HG03175 (cell line): ENCODE results near the gene TAF3.
"Not testable (repeated sequence)": the region's sequence is repeated elsewhere in the genome, so short reads cannot be mapped to it uniquely, and the experiment has no call there.

Experiments
- ATAC-seq: cut with Tn5 transposase; IDR thresholded peaks from one replicate; pipeline ENCODE4 v1.9.1; 2021; ENCODE audit warnings: mild to moderate bottlenecking, moderate library complexity; ENCODE audit not compliant: unreplicated experiment

The TAF3 gene

GRCh38 chr10:7811000-7811399 lies 7.3 kb upstream of the TAF3 start:
- ATAC-seq, result no peak

- not testable (repeated sequence) for ATAC-seq
These were observed 6.6 kb upstream of the TAF3 start for GRCh38 chr10:7811743-7812142.

GRCh38 chr10:7813481-7813880 lies 4.8 kb upstream of the TAF3 start:
- no peak for ATAC-seq

GRCh38 chr10:7817576-7817975 lies 729 bp upstream of the TAF3 start:
- ATAC-seq, result no peak

- ATAC-seq, result peak; percentile 19
These were observed 366 bp upstream of the TAF3 start for GRCh38 chr10:7817984-7818294.

GRCh38 chr10:7819121-7819460 lies 786 bp downstream of the TAF3 start:
- ATAC-seq, result peak; percentile 48

- no peak for ATAC-seq
These were observed 5.9 kb downstream of the TAF3 start for GRCh38 chr10:7824251-7824650.

GRCh38 chr10:7826971-7827370 lies 8.7 kb downstream of the TAF3 start:
- no peak for ATAC-seq

- no peak for ATAC-seq
These were observed 11.1 kb downstream of the TAF3 start for GRCh38 chr10:7829289-7829834.

GRCh38 chr10:7832060-7832459 lies 13.8 kb downstream of the TAF3 start:
- ATAC-seq, result no peak

- ATAC-seq, result no peak
These were observed 14.9 kb downstream of the TAF3 start for GRCh38 chr10:7833210-7833609.

- ATAC-seq, result no peak
These were observed 16.0 kb downstream of the TAF3 start for GRCh38 chr10:7834262-7834661.

GRCh38 chr10:7836571-7836970 lies 18.3 kb downstream of the TAF3 start:
- no peak for ATAC-seq

- no peak for ATAC-seq
These were observed 28.3 kb downstream of the TAF3 start for GRCh38 chr10:7846591-7846990.

- no peak for ATAC-seq
These were observed 35.0 kb downstream of the TAF3 start for GRCh38 chr10:7853226-7853842.

GRCh38 chr10:7853890-7854289 lies 35.6 kb downstream of the TAF3 start:
- ATAC-seq, result no peak

- ATAC-seq, result no peak
These were observed 36.9 kb downstream of the TAF3 start for GRCh38 chr10:7855205-7855604.

- ATAC-seq, result no peak
These were observed 38.4 kb downstream of the TAF3 start for GRCh38 chr10:7856678-7857077.

- ATAC-seq, result no peak
These were observed 39.0 kb downstream of the TAF3 start for GRCh38 chr10:7857262-7857661.

GRCh38 chr10:7861509-7862120 lies 43.3 kb downstream of the TAF3 start:
- no peak for ATAC-seq

- ATAC-seq, result no peak
These were observed 43.8 kb downstream of the TAF3 start for GRCh38 chr10:7862121-7862514.

- no peak for ATAC-seq
These were observed 47.9 kb downstream of the TAF3 start for GRCh38 chr10:7866176-7866575.

- no peak for ATAC-seq
These were observed 53.7 kb downstream of the TAF3 start for GRCh38 chr10:7872041-7872442.
